Measurements from ENCODE around the gene CCR1.

CCR1 gene

DNA sequence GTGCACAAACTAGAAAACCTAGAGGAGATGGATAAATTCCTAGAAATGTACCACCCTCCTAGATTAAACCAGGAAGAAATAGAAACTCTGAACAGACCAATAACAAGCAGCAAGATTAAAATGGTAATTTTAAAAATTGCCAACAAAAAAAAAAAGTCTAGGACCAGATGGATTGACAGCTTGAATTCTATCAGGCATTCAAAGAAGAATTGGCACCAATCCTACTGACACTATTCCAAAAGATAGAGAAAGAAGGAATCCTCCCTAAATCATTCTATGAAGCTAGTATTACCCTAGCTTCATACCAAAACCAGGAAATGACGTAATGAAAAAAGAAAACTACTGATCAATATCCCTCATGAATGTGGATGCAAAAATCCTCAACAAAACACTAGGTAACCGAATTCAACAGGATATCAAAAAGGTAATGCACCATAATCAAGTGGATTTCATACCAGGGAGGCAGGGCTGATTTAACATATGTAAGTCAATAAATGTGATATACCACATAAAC, 10.1 kb upstream of the CCR1 start:
- H3K9me3 ChIP-seq: no peaks in the 10 kb centered on the region
- no peak for DNase-seq
- no peak overlapping the region for H3K4me3 ChIP-seq
- no peaks in the 10 kb centered on the region for H3K36me3 ChIP-seq
- H3K27ac ChIP-seq: no peak overlapping the region
- no peaks in the 10 kb centered on the region for H3K4me1 ChIP-seq
- intact Hi-C loops (cut with DNase I; ENCODE audit: low total_unique reads): no loop called here
- H3K27me3 ChIP-seq: peaks cover 0 to 10% of the 10 kb centered on the region in 2 donors
- TF ChIP-seq, protein P1, sequence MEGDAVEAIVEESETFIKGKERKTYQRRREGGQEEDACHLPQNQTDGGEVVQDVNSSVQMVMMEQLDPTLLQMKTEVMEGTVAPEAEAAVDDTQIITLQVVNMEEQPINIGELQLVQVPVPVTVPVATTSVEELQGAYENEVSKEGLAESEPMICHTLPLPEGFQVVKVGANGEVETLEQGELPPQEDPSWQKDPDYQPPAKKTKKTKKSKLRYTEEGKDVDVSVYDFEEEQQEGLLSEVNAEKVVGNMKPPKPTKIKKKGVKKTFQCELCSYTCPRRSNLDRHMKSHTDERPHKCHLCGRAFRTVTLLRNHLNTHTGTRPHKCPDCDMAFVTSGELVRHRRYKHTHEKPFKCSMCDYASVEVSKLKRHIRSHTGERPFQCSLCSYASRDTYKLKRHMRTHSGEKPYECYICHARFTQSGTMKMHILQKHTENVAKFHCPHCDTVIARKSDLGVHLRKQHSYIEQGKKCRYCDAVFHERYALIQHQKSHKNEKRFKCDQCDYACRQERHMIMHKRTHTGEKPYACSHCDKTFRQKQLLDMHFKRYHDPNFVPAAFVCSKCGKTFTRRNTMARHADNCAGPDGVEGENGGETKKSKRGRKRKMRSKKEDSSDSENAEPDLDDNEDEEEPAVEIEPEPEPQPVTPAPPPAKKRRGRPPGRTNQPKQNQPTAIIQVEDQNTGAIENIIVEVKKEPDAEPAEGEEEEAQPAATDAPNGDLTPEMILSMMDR (IDR thresholded peaks at IDR 0.05): no peak

DNA sequence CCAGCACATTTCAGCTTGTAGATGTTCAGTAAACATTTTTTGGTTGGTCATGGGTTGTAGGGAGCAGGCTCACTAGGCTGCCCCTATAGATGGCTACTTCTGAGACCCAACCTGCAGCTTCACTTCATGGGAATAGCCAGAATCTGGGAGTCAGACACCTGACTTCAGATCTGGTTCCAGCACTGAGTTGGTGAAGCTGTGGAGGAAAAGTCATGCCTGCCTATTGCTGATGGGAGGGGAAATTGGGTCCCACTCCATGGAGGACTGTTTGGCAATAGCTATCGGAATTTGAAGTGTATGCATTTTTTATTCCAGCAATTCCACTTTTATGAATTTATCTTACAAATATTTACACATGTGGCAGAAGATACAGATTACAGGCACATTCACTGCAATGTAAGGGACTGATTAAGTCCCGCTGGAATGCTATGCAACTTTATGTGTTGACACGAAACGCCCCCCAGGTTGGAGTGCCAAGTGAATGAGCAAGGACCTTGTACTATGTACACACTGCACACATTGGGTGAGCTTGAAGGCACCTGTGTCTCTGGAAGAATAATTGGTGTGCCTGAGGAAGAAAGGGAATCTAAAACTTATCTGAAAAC, 7.8 kb upstream of the CCR1 start:
- H3K27ac ChIP-seq: no peak overlapping the region
- H3K9me3 ChIP-seq: no peaks in the 10 kb centered on the region
- H3K36me3 ChIP-seq: no peaks in the 10 kb centered on the region
- no peak for DNase-seq
- H3K4me3 ChIP-seq: no peak overlapping the region
- peaks cover 0 to 6% of the 10 kb centered on the region in 2 donors for H3K27me3 ChIP-seq
- intact Hi-C loops (cut with DNase I; ENCODE audit: low total_unique reads): no loop called here
- H3K4me1 ChIP-seq: no peaks in the 10 kb centered on the region
- TF ChIP-seq, protein P1 (IDR thresholded peaks at IDR 0.05): no peak

DNA sequence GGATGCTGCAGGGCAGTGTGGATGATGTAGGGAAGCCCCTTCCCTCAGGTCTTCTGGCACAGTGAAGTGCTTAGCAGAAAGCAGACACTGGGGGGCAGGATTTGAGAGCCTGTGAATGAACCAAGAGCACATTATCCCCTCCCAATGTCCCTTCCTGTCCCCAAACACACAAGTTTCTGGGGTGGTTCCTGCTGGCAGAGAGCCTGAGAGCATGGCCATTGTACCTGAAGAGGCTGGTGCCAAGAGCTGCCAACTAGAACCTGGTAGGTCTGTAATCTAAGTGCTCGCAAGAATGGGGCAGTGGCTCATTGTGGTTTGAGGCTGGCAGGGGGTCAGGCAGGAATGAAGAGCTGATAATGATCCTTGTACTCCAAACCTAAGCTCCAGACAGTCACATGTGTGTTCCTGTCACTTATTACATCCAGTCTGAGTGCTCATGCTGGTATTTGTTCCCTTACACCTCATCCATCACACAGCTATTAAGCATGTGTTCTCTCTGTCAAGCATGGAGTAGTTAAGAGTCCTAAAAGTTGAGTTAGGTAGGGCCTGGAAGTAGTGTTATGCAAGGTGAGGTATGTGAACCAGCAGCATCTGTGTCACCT, 6.7 kb upstream of the CCR1 start:
- DNase-seq: no peak
- intact Hi-C loops (cut with DNase I; ENCODE audit: low total_unique reads): no loop called here
- Histone ChIP-seq H3K4me1 (no peaks in the 10 kb centered on the region), H3K36me3 (no peaks in the 10 kb centered on the region), H3K27me3 (peaks cover 0 to 6% of the 10 kb centered on the region in 2 donors), H3K27ac (no peak overlapping the region), H3K4me3 (no peak overlapping the region), H3K9me3 (no peaks in the 10 kb centered on the region)
- TF ChIP-seq, protein P1 (IDR thresholded peaks at IDR 0.05): no peak

DNA sequence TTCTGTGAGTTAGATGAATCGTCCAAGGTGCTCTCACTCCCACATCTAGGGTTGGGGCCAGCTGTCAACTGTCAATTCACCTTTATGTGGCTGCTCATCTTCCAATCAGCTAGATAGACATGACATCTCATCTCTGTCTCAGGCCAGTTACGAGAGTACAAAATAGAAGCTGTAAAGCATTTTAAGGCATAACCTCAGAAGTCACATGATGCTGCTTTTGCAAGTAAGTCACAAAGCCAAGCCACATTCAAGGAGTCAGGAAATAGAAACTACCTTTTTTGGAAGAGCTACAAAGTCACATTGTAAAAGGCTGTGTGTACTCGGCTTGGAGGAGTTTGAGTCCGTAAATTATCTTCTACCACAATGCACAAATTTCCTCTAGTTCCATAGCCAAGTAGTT, 5.1 kb upstream of the CCR1 start:
- Histone ChIP-seq H3K27ac (no peak overlapping the region), H3K4me3 (no peak overlapping the region), H3K27me3 (peaks cover 0 to 6% of the 10 kb centered on the region in 2 donors), H3K4me1 (no peaks in the 10 kb centered on the region), H3K36me3 (no peaks in the 10 kb centered on the region), H3K9me3 (no peaks in the 10 kb centered on the region)
- intact Hi-C loops (cut with DNase I; ENCODE audit: low total_unique reads): no loop called here
- no peak for DNase-seq
- TF ChIP-seq, protein P1 (IDR thresholded peaks at IDR 0.05): no peak

DNA sequence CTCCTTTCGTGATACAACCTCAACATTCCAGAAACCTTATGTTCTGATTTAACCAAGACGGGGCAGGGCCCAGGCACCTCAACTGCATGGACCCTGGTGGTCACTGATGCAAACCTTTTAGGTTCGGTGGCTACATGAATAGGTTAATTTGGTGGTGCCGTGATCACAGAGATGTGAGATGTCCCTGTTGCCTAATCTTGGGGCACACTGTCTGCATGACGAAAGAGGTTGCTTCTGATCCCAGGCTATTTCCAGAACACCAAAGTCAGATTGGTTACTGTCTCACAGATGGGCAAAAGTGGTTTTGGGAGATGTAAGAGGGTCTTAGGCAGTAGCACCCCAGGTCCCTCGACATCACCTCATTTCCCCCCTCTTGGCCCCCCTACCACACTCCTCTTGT, 4.0 kb upstream of the CCR1 start:
- no peak for DNase-seq
- TF ChIP-seq, protein P1 (IDR thresholded peaks at IDR 0.05): no peak
- H3K27ac ChIP-seq: no peak overlapping the region
- H3K4me1 ChIP-seq: no peaks in the 10 kb centered on the region
- intact Hi-C loops (cut with DNase I; ENCODE audit: low total_unique reads): no loop called here
- no peaks in the 10 kb centered on the region for H3K9me3 ChIP-seq
- H3K36me3 ChIP-seq: no peaks in the 10 kb centered on the region
- peaks cover 0 to 6% of the 10 kb centered on the region in 2 donors for H3K27me3 ChIP-seq
- H3K4me3 ChIP-seq: no peak overlapping the region
